GM19193 (cell line): Measurements from ENCODE around the gene BMP8A.

ENCODE experiments used
- POLR2A ChIP-seq: IDR thresholded peaks from 4 replicates; pipeline ENCODE4 v1.6.1; 2011; ENCODE audit not compliant: insufficient read depth, insufficient read length; ENCODE audit errors: extremely low read depth

Gene BMP8A

DNA sequence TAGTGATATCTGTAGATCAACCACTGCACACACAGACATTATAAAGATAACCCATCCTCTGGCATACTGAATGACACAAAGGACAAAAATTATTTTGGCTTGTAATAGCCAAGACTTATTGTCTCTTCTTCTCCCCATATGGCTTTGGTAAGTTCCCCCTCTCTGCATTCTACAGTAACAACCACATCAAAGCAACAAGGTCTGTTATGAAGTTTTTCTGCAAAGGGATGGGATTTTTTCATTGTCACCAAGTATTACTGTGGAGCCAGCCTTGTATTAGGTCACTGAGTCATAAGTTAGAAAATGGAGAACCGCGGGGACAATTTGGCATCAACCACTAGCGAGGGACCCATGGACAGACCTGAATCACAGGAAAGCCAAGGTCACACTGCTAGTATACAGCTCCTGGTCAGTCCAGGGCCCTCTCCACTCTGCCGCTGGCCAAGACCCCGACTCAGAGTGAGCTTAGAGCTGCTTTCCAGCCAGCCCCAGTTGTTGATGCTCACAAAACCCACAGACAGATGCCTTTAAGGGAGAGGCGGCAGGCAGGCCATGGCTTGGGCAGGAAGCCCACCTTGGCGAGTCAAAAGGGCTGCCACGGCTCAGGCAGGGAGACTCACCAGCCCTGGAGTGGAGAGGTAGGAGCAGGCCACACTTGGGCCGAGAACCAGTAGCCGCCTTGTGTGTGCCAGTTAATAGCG is 79.2 kb downstream of the BMP8A start:
- TF ChIP-seq POLR2A: no peak

DNA sequence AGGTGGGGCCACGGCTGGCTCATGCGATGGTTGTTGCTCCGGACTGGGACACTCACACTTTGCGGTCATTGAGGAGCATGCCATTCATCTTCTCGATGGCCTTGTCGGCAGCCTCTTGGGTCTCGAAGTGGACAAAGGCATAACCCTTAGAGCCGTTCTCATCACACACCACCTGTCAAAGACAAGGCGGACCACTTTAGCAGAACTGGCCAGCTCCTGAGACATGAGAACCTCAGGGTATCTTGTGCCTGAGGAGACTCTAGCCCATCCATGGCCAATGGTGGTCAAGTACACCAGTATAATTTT is 79.7 kb downstream of the BMP8A start:
- TF ChIP-seq POLR2A: no peak

DNA sequence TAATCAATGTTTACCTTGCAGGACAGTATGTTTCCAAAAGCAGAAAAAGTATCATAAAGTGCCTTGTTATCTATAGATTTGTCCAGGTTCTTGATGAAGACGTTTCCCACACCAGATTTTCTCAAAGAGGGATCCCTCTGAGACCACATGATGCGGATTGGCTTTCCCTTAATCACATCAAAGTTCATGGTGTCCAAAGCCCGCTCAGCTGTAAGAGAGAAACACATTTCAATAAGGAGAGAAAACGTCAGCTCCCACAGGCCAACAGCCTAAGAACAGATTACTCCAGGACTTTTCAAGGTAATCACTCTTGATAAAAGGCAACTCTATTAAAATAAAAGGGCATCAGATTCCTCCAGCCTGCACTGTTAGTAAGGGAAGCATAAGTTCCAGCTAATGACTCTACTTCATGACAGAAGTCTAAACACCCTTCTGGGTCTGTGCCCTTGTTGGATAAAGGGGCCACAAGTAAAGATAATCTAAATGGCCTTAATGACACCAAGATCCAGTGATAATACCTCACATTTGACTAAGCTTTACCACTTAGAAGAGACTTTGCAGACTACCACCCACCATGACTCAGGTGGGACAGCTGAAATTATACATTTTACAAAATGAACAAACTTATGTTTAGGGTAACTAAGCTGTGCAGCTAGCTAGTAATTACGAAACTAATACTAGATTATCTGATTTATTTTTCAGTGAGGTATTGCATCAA is 81.1 kb downstream of the BMP8A start:
- TF ChIP-seq POLR2A: no peak

DNA sequence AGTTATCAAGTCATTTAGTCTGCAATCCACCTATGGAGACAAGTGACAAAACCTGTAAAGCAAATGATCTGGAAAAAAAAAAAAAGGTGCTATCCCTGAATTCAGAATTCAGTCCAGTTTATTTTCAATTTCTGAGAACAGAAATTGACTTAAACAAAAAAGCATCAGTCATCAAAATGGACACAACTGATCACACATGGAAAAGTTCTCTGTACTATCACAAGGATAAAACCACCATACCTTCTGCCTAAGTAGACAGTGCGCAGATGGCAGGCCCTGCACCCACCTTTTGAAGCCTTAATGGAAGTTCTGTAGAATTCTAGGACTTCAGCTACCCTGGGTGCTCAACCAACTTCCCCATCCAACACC is 81.6 kb downstream of the BMP8A start:
- TF ChIP-seq POLR2A: no peak

- TF ChIP-seq POLR2A: no peak
Observed at GRCh38 chr1:39573736-39574624, 82.5 kb downstream of the BMP8A start.

GRCh38 chr1:39574646-39575045 is 83.2 kb downstream of the BMP8A start:
- no peak for TF ChIP-seq POLR2A
